SW 1271 (cell line): ENCODE data around the gene CDK11B.
"Not testable (repeated sequence)": the region's sequence is repeated elsewhere in the genome, so short reads cannot be mapped to it uniquely, and the experiment has no call there.

Source experiments
- DNase-seq, 2 experiments: peaks; one replicate each; lab custom pipeline; 2025; lab: John Stamatoyannopoulos, UW

The CDK11B gene

DNA sequence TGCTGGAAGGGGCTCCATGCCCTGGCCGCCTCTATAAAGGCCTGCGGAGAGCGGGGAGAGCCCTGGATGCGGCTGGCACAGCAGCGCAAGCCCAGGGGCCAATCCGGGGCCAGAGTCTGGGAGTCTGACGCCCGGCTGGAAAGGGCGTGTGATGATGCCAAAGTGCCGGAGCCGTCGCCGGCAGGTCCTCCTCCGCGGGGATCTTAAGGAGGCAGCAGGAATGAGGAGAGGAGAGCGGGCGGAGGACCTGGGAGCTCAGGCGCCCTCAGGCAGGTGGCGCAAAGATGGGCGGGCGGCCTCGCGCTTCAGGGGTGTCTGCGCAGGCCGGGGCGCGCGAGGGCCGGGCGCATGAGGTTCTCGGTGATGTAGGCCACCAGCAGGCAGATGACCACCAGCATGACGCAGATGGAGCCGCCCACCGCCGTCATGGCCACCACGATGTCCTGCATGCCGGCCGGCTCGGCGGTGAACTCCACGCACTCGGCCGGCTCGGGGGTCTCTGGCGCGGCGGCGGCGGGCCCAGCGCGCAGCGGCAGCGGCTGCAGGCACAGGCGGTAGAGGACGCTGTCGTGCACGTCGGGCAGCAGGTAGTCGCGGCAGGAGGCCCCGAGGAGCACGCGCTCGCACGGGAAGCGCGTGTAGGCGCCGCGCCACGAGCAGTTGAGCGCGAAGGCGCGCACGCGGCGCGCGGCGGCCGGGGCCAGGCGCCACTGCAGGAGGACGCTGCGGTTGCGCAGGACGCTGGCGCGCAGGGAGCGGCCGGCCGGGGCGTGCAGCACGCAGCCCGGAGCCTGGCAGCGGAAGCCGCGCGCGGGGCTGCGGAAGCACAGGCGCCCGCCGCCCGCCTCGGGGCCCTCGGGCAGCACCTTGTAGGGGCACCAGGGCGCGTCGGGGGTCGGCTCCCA is 59.5 kb downstream of the CDK11B start:
- DNase-seq, result no peak

DNA sequence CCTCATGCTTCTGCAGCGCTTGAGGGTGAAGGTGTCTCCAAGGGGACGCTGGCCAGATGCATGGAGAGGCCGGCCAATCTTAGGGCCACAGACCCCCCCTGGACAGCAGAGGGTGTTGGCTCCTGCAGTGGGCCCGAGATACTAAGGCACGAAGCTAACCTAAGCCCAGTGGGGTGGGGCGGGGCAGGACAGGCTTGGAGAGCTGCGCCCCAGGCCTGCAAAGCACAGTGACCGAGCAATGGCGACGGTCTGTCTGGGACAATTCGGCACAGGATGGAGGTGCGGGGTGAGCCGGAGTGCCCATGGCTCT is 60.1 kb downstream of the CDK11B start:
- no peak for DNase-seq

DNA sequence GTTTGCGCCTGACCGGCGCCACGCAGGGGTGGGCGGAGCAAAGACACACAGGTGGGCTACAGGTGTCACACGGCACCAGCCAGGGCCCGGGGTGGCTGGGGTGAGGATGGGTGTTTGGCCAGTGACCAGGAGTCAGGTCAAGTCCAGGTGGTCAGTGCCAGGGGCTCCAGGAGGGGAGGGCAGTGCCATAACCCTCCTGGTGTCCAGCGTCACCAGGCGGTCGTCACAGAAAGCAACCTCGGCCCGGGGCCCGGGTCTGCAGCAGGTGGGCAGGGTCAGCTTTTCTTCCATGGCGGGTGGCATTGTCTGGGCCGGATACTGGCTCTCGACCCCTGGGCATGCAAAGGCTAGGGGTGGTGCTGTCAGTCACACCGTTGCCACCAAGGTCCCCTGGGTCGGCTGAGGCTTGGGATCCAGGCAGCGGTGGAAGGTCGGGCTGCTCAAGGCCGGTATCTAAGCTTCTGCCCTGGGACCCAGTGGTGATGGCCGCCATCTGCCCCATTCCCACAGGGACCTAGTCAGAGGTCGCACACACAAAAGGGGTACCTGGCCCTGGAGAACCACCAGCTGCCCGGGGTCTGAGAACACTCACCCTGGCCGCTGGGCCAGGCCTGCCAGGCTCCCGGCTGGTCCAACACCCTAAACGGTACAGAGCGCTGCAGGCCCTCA is 60.6 kb downstream of the CDK11B start:
- DNase-seq, result no peak

DNA sequence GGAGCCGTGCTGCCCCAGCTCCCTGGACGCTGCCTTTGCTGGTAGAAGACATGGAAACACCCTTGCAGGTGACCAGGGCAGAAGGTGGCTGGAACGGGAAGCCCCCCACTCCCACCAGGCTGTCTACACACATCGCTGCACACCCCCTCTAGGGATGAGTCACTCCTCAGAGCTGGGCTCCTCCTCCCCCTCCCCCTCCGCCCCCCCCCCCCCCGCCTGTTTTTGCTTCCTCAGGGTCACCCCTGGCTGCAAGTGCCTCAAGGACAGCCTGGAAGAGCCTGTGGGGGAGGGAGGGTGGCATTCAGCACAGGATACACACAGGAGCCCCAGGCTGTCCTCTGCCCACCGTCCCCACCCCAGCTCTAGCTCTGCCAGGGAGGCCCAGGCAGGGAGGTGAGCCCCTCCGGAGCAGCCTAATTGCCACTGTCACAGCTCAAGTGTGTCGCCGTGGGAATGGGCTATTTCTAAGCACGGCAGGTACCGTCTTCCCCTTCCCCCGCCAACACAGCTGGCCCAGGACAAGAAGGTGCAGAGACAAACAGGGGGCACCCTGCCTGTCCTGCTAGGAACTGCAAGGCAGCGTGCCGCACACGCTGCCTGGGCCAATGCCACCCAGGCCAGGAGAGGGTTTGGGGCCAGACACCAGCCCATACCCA is 61.4 kb downstream of the CDK11B start:
- DNase-seq, result no peak

DNA sequence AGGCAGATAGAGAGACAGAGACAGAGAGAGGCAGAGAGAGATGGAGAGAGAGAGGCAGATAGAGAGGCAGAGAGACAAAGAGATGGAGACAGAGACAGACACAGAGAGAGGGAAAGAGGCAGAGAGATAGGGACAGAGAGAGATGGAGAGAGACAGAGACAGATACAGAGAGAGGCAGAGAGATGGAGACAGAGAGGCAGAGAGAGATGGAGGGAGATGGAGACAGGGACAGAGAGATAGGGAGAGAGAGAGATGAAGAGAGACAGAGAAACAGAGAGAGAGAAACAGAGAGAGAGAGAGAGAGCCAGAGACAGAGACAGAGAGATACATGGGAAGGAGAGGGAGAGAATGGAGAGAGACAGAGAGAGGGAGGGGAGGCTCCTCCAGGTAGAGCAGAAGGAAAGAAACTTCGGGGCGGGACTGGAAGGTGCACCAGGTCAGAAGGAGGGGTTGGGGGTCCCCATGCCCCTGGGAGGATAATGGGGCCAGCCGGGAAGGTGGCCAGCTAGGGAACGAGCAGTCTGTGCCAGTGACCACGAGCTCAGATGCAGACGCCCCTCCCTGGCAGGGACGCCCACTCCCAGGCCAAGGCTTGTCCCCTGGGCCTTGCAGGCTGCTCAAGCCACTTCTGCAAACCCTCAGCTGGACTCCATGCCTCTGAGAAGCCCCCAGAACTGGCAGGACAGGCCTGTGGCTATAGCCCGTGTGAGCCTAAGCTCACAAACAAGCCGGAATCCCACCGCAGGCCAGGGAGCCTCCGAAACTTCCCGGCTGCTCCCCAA is 62.1 kb downstream of the CDK11B start:
- DNase-seq, result no peak

DNA sequence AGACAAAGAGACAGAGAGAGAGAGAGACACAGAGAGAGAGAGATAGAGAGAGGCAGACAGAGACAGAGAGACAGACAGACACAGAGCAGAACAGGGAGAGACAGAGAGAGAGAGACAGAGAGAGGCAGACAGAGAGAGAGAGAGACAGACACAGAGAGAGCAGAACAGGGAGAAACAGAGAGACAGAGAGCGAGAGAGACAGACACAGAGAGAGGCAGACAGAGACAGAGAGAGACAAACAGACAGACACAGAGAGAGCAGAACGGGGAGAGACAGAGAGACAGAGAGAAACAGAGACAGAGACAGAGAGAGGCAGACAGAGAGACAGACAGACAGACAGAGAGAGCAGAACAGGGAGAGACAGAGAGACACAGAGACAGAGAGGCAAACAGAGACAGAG is 63.5 kb downstream of the CDK11B start:
- DNase-seq, result not testable (repeated sequence)

DNA sequence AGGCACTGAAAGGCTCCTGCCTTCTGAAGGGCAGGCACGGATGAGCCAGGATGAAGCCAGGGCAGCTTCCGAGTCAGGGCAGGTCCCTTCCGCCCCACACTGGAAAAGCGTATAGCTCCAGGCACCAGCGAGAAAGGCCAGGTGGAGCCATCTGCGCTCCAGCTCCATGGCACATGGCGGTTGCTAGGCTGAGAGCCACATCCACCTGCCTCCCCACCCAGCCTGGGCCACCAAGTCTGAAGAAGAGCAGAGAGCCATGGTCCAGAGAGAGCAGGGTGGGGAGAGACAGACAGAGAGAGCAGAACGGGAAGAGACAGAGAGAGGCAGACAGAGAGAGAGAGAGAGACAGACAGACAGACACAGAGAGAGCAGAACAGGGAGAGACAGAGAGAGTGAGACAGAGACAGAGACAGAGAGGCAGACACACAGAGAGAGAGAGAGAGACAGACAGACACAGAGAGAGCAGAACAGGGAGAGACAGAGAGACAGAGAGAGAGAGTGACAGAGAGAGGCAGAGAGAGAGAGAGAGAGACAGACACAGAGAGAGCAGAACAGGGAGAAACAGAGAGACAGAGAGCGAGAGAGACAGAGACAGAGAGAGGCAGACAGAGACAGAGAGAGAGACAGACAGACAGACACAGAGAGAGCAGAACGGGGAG is 64.1 kb downstream of the CDK11B start:
- no peak for DNase-seq

DNA sequence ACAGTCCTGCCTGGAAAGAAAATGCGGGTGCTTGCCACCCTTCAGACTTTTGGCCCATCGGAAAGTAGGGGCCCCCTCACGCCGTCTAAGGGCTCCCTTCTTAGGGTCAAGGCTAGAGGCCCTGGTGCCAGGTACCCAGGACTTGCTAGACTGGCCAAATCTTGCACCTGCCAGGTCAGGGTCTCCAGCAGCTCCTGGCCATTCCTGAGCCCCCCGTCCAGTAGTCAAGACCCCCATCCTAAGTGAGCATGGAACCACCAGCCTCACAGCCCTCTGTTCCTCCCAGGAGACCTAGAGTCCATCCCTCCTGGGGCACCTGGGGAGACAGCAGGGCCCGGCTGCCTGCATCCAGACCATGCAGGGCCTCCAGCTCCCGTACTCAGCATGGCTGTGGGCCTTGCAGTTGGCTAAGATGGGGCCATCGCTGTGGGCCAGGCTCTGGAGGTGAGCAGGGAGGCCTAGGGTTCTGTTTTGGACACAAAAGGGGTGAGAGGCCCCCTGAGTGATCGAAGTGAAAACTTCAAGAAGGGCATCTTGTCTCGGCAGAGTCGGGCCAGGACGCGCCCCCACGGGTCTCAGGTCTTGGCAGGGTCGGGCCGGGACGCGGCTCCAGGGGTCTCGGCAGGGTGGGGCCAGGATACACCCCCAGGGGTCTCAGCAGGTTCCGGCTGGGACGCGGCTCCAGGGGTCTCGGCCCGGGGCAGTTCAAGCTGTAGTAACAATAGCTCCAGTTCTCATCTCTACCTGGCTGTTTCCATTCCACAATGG is 64.8 kb downstream of the CDK11B start:
- no peak for DNase-seq

DNA sequence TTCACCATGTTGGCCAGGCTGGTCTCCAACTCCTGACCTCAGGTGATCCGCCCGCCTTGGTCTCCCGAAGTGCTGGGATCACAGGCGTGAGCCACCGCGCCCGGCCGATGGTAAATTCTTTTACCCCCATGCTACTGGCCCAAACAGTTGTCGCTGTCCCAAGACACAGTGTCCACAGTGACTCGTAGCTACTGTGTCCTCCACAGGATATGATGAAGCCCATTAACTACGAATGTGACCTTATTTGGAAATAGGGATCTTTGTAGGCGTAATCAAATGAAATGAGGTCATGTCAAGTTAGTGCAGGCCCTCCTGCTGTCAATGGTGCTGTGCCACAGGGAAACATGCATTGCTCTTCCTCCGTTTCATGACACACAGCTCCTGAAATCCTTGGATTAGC is 67.4 kb downstream of the CDK11B start:
- DNase-seq, result no peak
